GM21423 (cell line): ENCODE measurements around the gene BATF.

Experiments used
- ATAC-seq: cut with Tn5 transposase; IDR thresholded peaks from one replicate; pipeline ENCODE4 v1.9.1; 2021; ENCODE audit warnings: mild to moderate bottlenecking, moderate library complexity; ENCODE audit not compliant: unreplicated experiment

Gene BATF

GRCh38 chr14:75559451-75560222 is 37.4 kb downstream of the BATF start:
- peak; percentile 51 for ATAC-seq

- no peak for ATAC-seq
Measured at GRCh38 chr14:75561013-75561432, 38.8 kb downstream of the BATF start.

- no peak for ATAC-seq
Measured at GRCh38 chr14:75562089-75562488, 39.8 kb downstream of the BATF start.

- no peak for ATAC-seq
Measured at GRCh38 chr14:75562489-75562888, 40.2 kb downstream of the BATF start.

- ATAC-seq = no peak
Measured at GRCh38 chr14:75563931-75564330, 41.7 kb downstream of the BATF start.

- ATAC-seq = no peak
Measured at GRCh38 chr14:75565056-75565455, 42.8 kb downstream of the BATF start.

GRCh38 chr14:75566321-75566720 is 44.1 kb downstream of the BATF start:
- ATAC-seq = no peak

- ATAC-seq = no peak
Measured at GRCh38 chr14:75566752-75567151, 44.5 kb downstream of the BATF start.

GRCh38 chr14:75568140-75568539 is 45.9 kb downstream of the BATF start:
- no peak for ATAC-seq

- ATAC-seq = no peak
Measured at GRCh38 chr14:75568791-75569190, 46.5 kb downstream of the BATF start.

- ATAC-seq = no peak
Measured at GRCh38 chr14:75570797-75571196, 48.5 kb downstream of the BATF start.

- ATAC-seq = no peak
Measured at GRCh38 chr14:75572104-75572503, 49.8 kb downstream of the BATF start.

- ATAC-seq = no peak
Measured at GRCh38 chr14:75577090-75577489, 54.8 kb downstream of the BATF start.

- ATAC-seq = peak; percentile 79
Measured at GRCh38 chr14:75577729-75578101, 55.4 kb downstream of the BATF start.

- peak; percentile 33 for ATAC-seq
Measured at GRCh38 chr14:75578102-75578785, 56.0 kb downstream of the BATF start, which contains the start of gene FLVCR2. FLVCR2 (plus strand) TSS chr14:75578620; CDS start chr14:75578973, 353 bp downstream.

GRCh38 chr14:75578786-75579337 is 56.6 kb downstream of the BATF start:
- ATAC-seq = no peak

- no peak for ATAC-seq
Measured at GRCh38 chr14:75579338-75579864, 57.1 kb downstream of the BATF start.

GRCh38 chr14:75579882-75580281 is 57.6 kb downstream of the BATF start:
- no peak for ATAC-seq

GRCh38 chr14:75587388-75587787 is 65.1 kb downstream of the BATF start:
- ATAC-seq = no peak

- ATAC-seq = no peak
Measured at GRCh38 chr14:75589931-75590330, 67.7 kb downstream of the BATF start.

- ATAC-seq = no peak
Measured at GRCh38 chr14:75591331-75591946, 69.2 kb downstream of the BATF start.
